Cardiac fibroblast (primary cell): Measurements from ENCODE around the gene BLOC1S3.
"Not testable (repeated sequence)": the region's sequence is repeated elsewhere in the genome, so short reads cannot be mapped to it uniquely, and the experiment has no call there.

ENCODE experiments used
- DNase-seq, 2 donors: peaks; one replicate each; pipeline versions ENCODE4 v3.0.0 to v3.0.0-alpha.2; 2010; ENCODE audit warnings: low read depth in 2 of 2
- H3K4me3 ChIP-seq, 2 donors: replicated peaks in 1 of 2; 1 replicate in 1 of 2; 2 replicates in 1 of 2; pipeline ENCODE4 v1.5.1; 2011; ENCODE audit warnings: low read depth in 2 of 2, low read length in 2 of 2, mild to moderate bottlenecking in 2 of 2, moderate library complexity in 1 of 2
- CTCF ChIP-seq: IDR thresholded peaks from one replicate; pipeline ENCODE4 v1.5.1; 2011; ENCODE audit warnings: low read depth, mild to moderate bottlenecking, low read length, inconsistent platforms

Gene BLOC1S3

GRCh38 chr19:45223879-45224278, 45.3 kb downstream of the BLOC1S3 start:
- no peak for TF ChIP-seq CTCF
- H3K4me3 ChIP-seq = no peak overlapping the region
- no peak for DNase-seq

- no peak for DNase-seq
- H3K4me3 ChIP-seq = no peak overlapping the region
- no peak for TF ChIP-seq CTCF
Observed at GRCh38 chr19:45224645-45225044, 46.1 kb downstream of the BLOC1S3 start.

- not testable (repeated sequence) for DNase-seq, H3K4me3 ChIP-seq
Observed at GRCh38 chr19:45229056-45229455, 50.5 kb downstream of the BLOC1S3 start.
